C4-2B (cell line): ENCODE results near the gene PLCG1.

Source experiments
- CTCF ChIP-seq: fragments of 450-650 bp; conservative IDR thresholded peaks from 2 replicates; pipeline ENCODE4 v1.5.1; 2017; ENCODE audit warnings: mild to moderate bottlenecking
- ZFX ChIP-seq: fragments of 450-650 bp; IDR thresholded peaks from 2 replicates; pipeline ENCODE4 v1.6.1; 2017

GRCh38 chr20:41171736-41172295, 34.5 kb downstream of the PLCG1 start:
- TF ChIP-seq CTCF = no peak
- TF ChIP-seq ZFX = no peak
